ENCODE results near the gene SLC4A9.
"Not testable (repeated sequence)": the region's sequence is repeated elsewhere in the genome, so short reads cannot be mapped to it uniquely, and the experiment has no call there.

The SLC4A9 gene

GRCh38 chr5:140340605-140341121 lies 19.3 kb upstream of the SLC4A9 start:
- DNase-seq: peak; percentile 47

GRCh38 chr5:140341591-140341990 lies 18.4 kb upstream of the SLC4A9 start:
- DNase-seq: no peak

- peak; percentile 80 for DNase-seq
Observed at GRCh38 chr5:140342287-140342686, 17.7 kb upstream of the SLC4A9 start.

- DNase-seq: peak; percentile 59
Observed at GRCh38 chr5:140342896-140343295, 17.1 kb upstream of the SLC4A9 start.

GRCh38 chr5:140343849-140344248 lies 16.1 kb upstream of the SLC4A9 start:
- not testable (repeated sequence) for DNase-seq

- no peak for DNase-seq
Observed at GRCh38 chr5:140344683-140345423, 15.1 kb upstream of the SLC4A9 start.

- DNase-seq: peak; percentile 59
Observed at GRCh38 chr5:140345919-140346347, 14.1 kb upstream of the SLC4A9 start.

GRCh38 chr5:140346348-140347221 lies 13.4 kb upstream of the SLC4A9 start, which contains the start of gene HBEGF:
TSS of gene HBEGF (minus strand) at chr5:140346603. CDS start at chr5:140346328, 275 bp downstream.
- peak; percentile 76 for DNase-seq

- no peak for DNase-seq
Observed at GRCh38 chr5:140347360-140347759, 12.6 kb upstream of the SLC4A9 start.

- peak; percentile 35 for DNase-seq
Observed at GRCh38 chr5:140348104-140348503, 11.9 kb upstream of the SLC4A9 start.

GRCh38 chr5:140349244-140349643 lies 10.8 kb upstream of the SLC4A9 start:
- no peak for DNase-seq

GRCh38 chr5:140351609-140352334 lies 8.2 kb upstream of the SLC4A9 start:
- DNase-seq: peak; percentile 84

- DNase-seq: no peak
Observed at GRCh38 chr5:140355546-140355945, 4.4 kb upstream of the SLC4A9 start.

- peak; percentile 55 for DNase-seq
Observed at GRCh38 chr5:140356853-140357725, 2.9 kb upstream of the SLC4A9 start.

- DNase-seq: peak; percentile 73
Observed at GRCh38 chr5:140357726-140358093, 2.3 kb upstream of the SLC4A9 start.

GRCh38 chr5:140358738-140359310 lies 1.2 kb upstream of the SLC4A9 start:
- DNase-seq: no peak

GRCh38 chr5:140360681-140361479 lies 886 bp downstream of the SLC4A9 start:
- no peak for DNase-seq

GRCh38 chr5:140361901-140362300 lies 1.9 kb downstream of the SLC4A9 start:
- no peak for DNase-seq

GRCh38 chr5:140362311-140362710 lies 2.3 kb downstream of the SLC4A9 start:
- no peak for DNase-seq

GRCh38 chr5:140362875-140363630 lies 3.1 kb downstream of the SLC4A9 start:
- peak; percentile 72 for DNase-seq
